ENCODE results near the gene ENTR1. TPM values are rescaled to one million over a fixed set of nuclear protein-coding genes. Genes with fewer than 3 reads are reported as not detected.

ENTR1 gene
- polyA plus RNA-seq, 3 donors, result 3.3 to 60.0 (median 9.6) TPM

DNA sequence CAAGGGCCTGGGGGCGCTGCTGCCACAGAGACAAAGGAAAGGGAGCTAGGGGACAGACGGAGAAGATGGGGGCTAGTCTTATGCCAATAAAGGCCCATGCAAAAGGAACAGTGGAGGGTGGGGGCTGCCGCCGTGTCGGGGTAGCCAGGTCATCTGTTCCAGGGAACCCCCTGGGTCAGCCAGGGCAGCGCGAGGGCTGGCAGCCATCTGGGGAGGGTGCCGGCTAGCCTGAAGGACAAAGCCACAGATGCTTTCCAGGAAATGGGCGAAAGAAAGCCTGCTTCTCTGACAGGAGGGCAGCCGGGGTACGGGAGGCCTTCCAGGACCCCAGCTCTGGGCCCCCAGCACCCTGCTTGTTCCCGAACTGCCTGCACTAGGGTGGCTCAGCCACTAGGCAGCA is 35.3 kb downstream of the ENTR1 start:
- Mint-ChIP-seq H3K36me3 (peaks cover 7 to 28% of the 10 kb centered on the region in 2 donors), H3K4me1 (peaks cover 27% of the 10 kb centered on the region), H3K27me3 (ENCODE audit: low read depth in 3 of 3) (no peaks in the 10 kb centered on the region), H3K27ac (no peak overlapping the region), H3K4me3 (no peak overlapping the region), H3K9me3 (no peaks in the 10 kb centered on the region)
- no peak for DNase-seq
- H3K4me3 ChIP-seq (replicated peaks in 1 of 3; ENCODE audit: low read depth in 2 of 3, low read length in 3 of 3), result no peak overlapping the region
- no peak overlapping the region for H2AFZ ChIP-seq (ENCODE audit: insufficient read depth, low read depth, low read length, poor library complexity, severe bottlenecking)
- peaks cover 24% of the 10 kb centered on the region for H4K20me1 ChIP-seq (ENCODE audit: insufficient read depth, low read length)
- intact Hi-C loops (cut with micrococcal nuclease), result no loop called here
- no peaks in the 10 kb centered on the region for H3K27me3 ChIP-seq (ENCODE audit: control insufficient read depth in 2 of 2, insufficient read depth in 2 of 2, low read length in 2 of 2)
- no peak overlapping the region for H3K9ac ChIP-seq (ENCODE audit: insufficient read depth, low read length, poor library complexity, severe bottlenecking)
- H3K27ac ChIP-seq (ENCODE audit: low read depth in 1 of 2, low read length in 2 of 2), result no peak overlapping the region
- H3K79me2 ChIP-seq (ENCODE audit: insufficient read depth, low read length), result peaks cover 25% of the 10 kb centered on the region
- 91% methylated on average over 12 of the region's 12 CpGs for WGBS (ENCODE audit: insufficient coverage)
- peaks cover 32 to 39% of the 10 kb centered on the region in 2 donors for H3K36me3 ChIP-seq (replicated peaks in 1 of 2; ENCODE audit: control insufficient read depth in 1 of 2, insufficient read depth in 2 of 2, low read length in 2 of 2)
- no peaks in the 10 kb centered on the region for H3K9me3 ChIP-seq (replicated peaks in 1 of 2; ENCODE audit: control insufficient read depth in 1 of 2, insufficient read depth in 1 of 2, low read length in 2 of 2)
- peaks cover 38 to 49% of the 10 kb centered on the region in 2 donors for H3K4me1 ChIP-seq (ENCODE audit: control insufficient read depth in 1 of 2, insufficient read depth in 2 of 2, low read length in 2 of 2)
- TF ChIP-seq, protein P1, sequence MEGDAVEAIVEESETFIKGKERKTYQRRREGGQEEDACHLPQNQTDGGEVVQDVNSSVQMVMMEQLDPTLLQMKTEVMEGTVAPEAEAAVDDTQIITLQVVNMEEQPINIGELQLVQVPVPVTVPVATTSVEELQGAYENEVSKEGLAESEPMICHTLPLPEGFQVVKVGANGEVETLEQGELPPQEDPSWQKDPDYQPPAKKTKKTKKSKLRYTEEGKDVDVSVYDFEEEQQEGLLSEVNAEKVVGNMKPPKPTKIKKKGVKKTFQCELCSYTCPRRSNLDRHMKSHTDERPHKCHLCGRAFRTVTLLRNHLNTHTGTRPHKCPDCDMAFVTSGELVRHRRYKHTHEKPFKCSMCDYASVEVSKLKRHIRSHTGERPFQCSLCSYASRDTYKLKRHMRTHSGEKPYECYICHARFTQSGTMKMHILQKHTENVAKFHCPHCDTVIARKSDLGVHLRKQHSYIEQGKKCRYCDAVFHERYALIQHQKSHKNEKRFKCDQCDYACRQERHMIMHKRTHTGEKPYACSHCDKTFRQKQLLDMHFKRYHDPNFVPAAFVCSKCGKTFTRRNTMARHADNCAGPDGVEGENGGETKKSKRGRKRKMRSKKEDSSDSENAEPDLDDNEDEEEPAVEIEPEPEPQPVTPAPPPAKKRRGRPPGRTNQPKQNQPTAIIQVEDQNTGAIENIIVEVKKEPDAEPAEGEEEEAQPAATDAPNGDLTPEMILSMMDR (IDR thresholded peaks at IDR 0.05), result no peak
- no peak overlapping the region for H3K4me2 ChIP-seq (replicated peaks; ENCODE audit: extremely low read depth, low read length, poor library complexity, severe bottlenecking)

GRCh38 chr9:136374183-136374575 is 36.2 kb downstream of the ENTR1 start:
- no peak for DNase-seq
- H3K27ac ChIP-seq (ENCODE audit: low read depth in 1 of 2, low read length in 2 of 2), result peak overlapping the region; percentile 45 to 75
- H3K4me1 ChIP-seq (ENCODE audit: control insufficient read depth in 1 of 2, insufficient read depth in 2 of 2, low read length in 2 of 2), result peaks cover 38 to 49% of the 10 kb centered on the region in 2 donors
- peak overlapping the region in 3 of 7 donors; percentile 33 to 85 (median 76) for H3K27ac Mint-ChIP-seq
- no peak overlapping the region for H3K4me3 Mint-ChIP-seq
- WGBS (ENCODE audit: insufficient coverage), result 96% methylated on average over 12 of the region's 14 CpGs
- H3K27me3 ChIP-seq (ENCODE audit: control insufficient read depth in 2 of 2, insufficient read depth in 2 of 2, low read length in 2 of 2), result no peaks in the 10 kb centered on the region
- H3K36me3 ChIP-seq (replicated peaks in 1 of 2; ENCODE audit: control insufficient read depth in 1 of 2, insufficient read depth in 2 of 2, low read length in 2 of 2), result peaks cover 32 to 39% of the 10 kb centered on the region in 2 donors
- H3K4me2 ChIP-seq (replicated peaks; ENCODE audit: extremely low read depth, low read length, poor library complexity, severe bottlenecking), result peak overlapping the region; percentile 98
- TF ChIP-seq, protein P1 (IDR thresholded peaks at IDR 0.05), result no peak
- intact Hi-C loops (cut with micrococcal nuclease), result no loop called here
- peaks cover 25% of the 10 kb centered on the region for H3K79me2 ChIP-seq (ENCODE audit: insufficient read depth, low read length)
- peaks cover 32% of the 10 kb centered on the region for H4K20me1 ChIP-seq (ENCODE audit: insufficient read depth, low read length)
- H3K9ac ChIP-seq (ENCODE audit: insufficient read depth, low read length, poor library complexity, severe bottlenecking), result peak overlapping the region; percentile 71
- H3K36me3 Mint-ChIP-seq, result peaks cover 14 to 33% of the 10 kb centered on the region in 2 donors
- no peaks in the 10 kb centered on the region for H3K27me3 Mint-ChIP-seq (ENCODE audit: low read depth in 3 of 3)
- H3K9me3 ChIP-seq (replicated peaks in 1 of 2; ENCODE audit: control insufficient read depth in 1 of 2, insufficient read depth in 1 of 2, low read length in 2 of 2), result no peaks in the 10 kb centered on the region
- H3K4me3 ChIP-seq (replicated peaks in 1 of 3; ENCODE audit: low read depth in 2 of 3, low read length in 3 of 3), result peak overlapping the region in 2 of 3 experiments; percentile 67 to 88
- H2AFZ ChIP-seq (ENCODE audit: insufficient read depth, low read depth, low read length, poor library complexity, severe bottlenecking), result peak overlapping the region; percentile 80
- H3K9me3 Mint-ChIP-seq, result no peaks in the 10 kb centered on the region
- peaks cover 27% of the 10 kb centered on the region for H3K4me1 Mint-ChIP-seq

All from CD14-positive monocyte (primary cell).